ENCODE data around the gene CBLC. TPM values are rescaled to one million over a fixed set of nuclear protein-coding genes. Genes with fewer than 3 reads are reported as not detected.

The CBLC gene
- polyA plus RNA-seq, 1 of the 3 experiments (the other 2 are of a cell fraction): not detected

- POLR2A ChIA-PET: no interaction called here
Observed at GRCh38 chr19:44810234-44811121, 32.8 kb downstream of the CBLC start.

GRCh38 chr19:44811122-44811419 lies 33.4 kb downstream of the CBLC start:
- Histone ChIP-seq H3K9me2 (no peaks in the 10 kb centered on the region), H3K27ac (ENCODE audit: low read depth in 2 of 2, low read length in 1 of 2) (no peak overlapping the region), H3K79me2 (ENCODE audit: insufficient read depth) (no peaks in the 10 kb centered on the region), H2AFZ (ENCODE audit: low read depth) (no peak overlapping the region), H3K4me3 (ENCODE audit: low read depth in 2 of 2, low read length in 1 of 2) (no peak overlapping the region), H3K9me3 (no peaks in the 10 kb centered on the region), H3F3A (replicated peaks; ENCODE audit: insufficient read depth) (peaks cover 8% of the 10 kb centered on the region), H3K36me3 (replicated peaks in 1 of 2; ENCODE audit: control insufficient read depth in 1 of 2, insufficient read depth in 2 of 2, low read length in 1 of 2) (no peaks in the 10 kb centered on the region), H3K4me2 (no peak overlapping the region), H3K4me1 (ENCODE audit: control insufficient read depth in 1 of 2, insufficient read depth in 2 of 2, low read depth in 1 of 2, low read length in 1 of 2) (peaks cover 8 to 13% of the 10 kb centered on the region in 2 experiments; a peak in 2 of 4 replicates), H3K9ac (no peak overlapping the region), H4K20me1 (ENCODE audit: insufficient read depth) (no peaks in the 10 kb centered on the region), H3K27me3 (ENCODE audit: insufficient read depth) (peaks cover 11% of the 10 kb centered on the region; the same call in 1 of the 2 replicates)
- WGBS (ENCODE audit: low lambda C conversion rate): 92% methylated on average over 7 of the region's 7 CpGs
- TF ChIP-seq MEF2A (IDR thresholded peaks at IDR 0.05; ENCODE audit: borderline replicate concordance, low read depth) (no peak), CHD2 (IDR thresholded peaks at IDR 0.05; ENCODE audit: low read length, partially characterized antibody) (no peak), JUND (IDR thresholded peaks at IDR 0.05) (no peak)
- DNase-seq: no peak
- ChIA-PET CTCF (interaction anchor here (4.2 to 9.3 kb wide), 2 partner anchors 27 to 88 kb away, joined by 32 to 70 read pairs; no protein-coding TSS in a partner anchor), POLR2A (no interaction called here)

More at GRCh38 chr19:44810234-44811121, 32.8 kb downstream of the CBLC start:
- Histone ChIP-seq H2AFZ (ENCODE audit: low read depth) (no peak overlapping the region), H3K9me3 (no peaks in the 10 kb centered on the region), H3K4me3 (ENCODE audit: low read depth in 2 of 2, low read length in 1 of 2) (no peak overlapping the region), H3K27me3 (ENCODE audit: insufficient read depth) (peaks cover 17% of the 10 kb centered on the region; the same call in 1 of the 2 replicates), H3K4me1 (ENCODE audit: control insufficient read depth in 1 of 2, insufficient read depth in 2 of 2, low read depth in 1 of 2, low read length in 1 of 2) (peaks cover 8 to 13% of the 10 kb centered on the region in 2 experiments; a peak in 2 of 4 replicates), H3K79me2 (ENCODE audit: insufficient read depth) (no peaks in the 10 kb centered on the region), H3F3A (replicated peaks; ENCODE audit: insufficient read depth) (peaks cover 8% of the 10 kb centered on the region), H3K36me3 (replicated peaks in 1 of 2; ENCODE audit: control insufficient read depth in 1 of 2, insufficient read depth in 2 of 2, low read length in 1 of 2) (no peaks in the 10 kb centered on the region), H3K27ac (ENCODE audit: low read depth in 2 of 2, low read length in 1 of 2) (no peak overlapping the region), H3K9me2 (no peaks in the 10 kb centered on the region), H3K9ac (no peak overlapping the region), H3K4me2 (no peak overlapping the region), H4K20me1 (ENCODE audit: insufficient read depth) (no peaks in the 10 kb centered on the region)
- TF ChIP-seq JUND (IDR thresholded peaks at IDR 0.05) (no peak), FOSL2 (IDR thresholded peaks at IDR 0.05; ENCODE audit: borderline replicate concordance, low read depth) (no peak), YY1 (IDR thresholded peaks at IDR 0.05; ENCODE audit: low read depth) (no peak), CTCF (IDR thresholded peaks at IDR 0.05) (no peak), POLR2AphosphoS5 (IDR thresholded peaks at IDR 0.05; ENCODE audit: low read depth, low read length) (no peak)
- no peak for DNase-seq
- CTCF ChIA-PET: interaction anchor here (0.8 to 9.3 kb wide), 6 partner anchors 27 to 122 kb away, joined by 3 to 70 read pairs (median 8); no protein-coding TSS in a partner anchor
- 92% methylated on average over 12 of the region's 13 CpGs for WGBS (ENCODE audit: low lambda C conversion rate)

- Histone ChIP-seq H3K9me3 (no peaks in the 10 kb centered on the region), H3K27ac (ENCODE audit: low read depth in 2 of 2, low read length in 1 of 2) (no peak overlapping the region), H3K36me3 (replicated peaks in 1 of 2; ENCODE audit: control insufficient read depth in 1 of 2, insufficient read depth in 2 of 2, low read length in 1 of 2) (no peaks in the 10 kb centered on the region), H3F3A (replicated peaks; ENCODE audit: insufficient read depth) (peaks cover 8% of the 10 kb centered on the region), H3K4me2 (no peak overlapping the region), H3K9ac (no peak overlapping the region), H3K4me1 (ENCODE audit: control insufficient read depth in 1 of 2, insufficient read depth in 2 of 2, low read depth in 1 of 2, low read length in 1 of 2) (peaks cover 8 to 13% of the 10 kb centered on the region in 2 experiments; a peak in 2 of 4 replicates), H3K9me2 (no peaks in the 10 kb centered on the region), H4K20me1 (ENCODE audit: insufficient read depth) (no peaks in the 10 kb centered on the region), H3K4me3 (ENCODE audit: low read depth in 2 of 2, low read length in 1 of 2) (no peak overlapping the region), H3K79me2 (ENCODE audit: insufficient read depth) (no peaks in the 10 kb centered on the region), H2AFZ (ENCODE audit: low read depth) (no peak overlapping the region), H3K27me3 (ENCODE audit: insufficient read depth) (no peaks in the 10 kb centered on the region)
- 81% methylated on average over 11 of the region's 28 CpGs for WGBS (ENCODE audit: low lambda C conversion rate)
- POLR2A ChIA-PET: no interaction called here
- DNase-seq: no peak
- CTCF ChIA-PET: interaction anchor here (0.8 to 1.5 kb wide), 2 partner anchors 28 to 88 kb away, joined by 3 to 6 read pairs; no protein-coding TSS in a partner anchor
- no peak for TF ChIP-seq SIN3A (IDR thresholded peaks at IDR 0.05; ENCODE audit: borderline replicate concordance, low read depth, low read length)
- TF ChIP-seq MEF2A (IDR thresholded peaks at IDR 0.05; ENCODE audit: borderline replicate concordance, low read depth): no peak
- TF ChIP-seq FOSL2 (IDR thresholded peaks at IDR 0.05; ENCODE audit: borderline replicate concordance, low read depth): no peak
- TF ChIP-seq EZH2phosphoT487 (IDR thresholded peaks at IDR 0.05; ENCODE audit: borderline replicate concordance, low read depth): no peak
- TF ChIP-seq EP300 (IDR thresholded peaks at IDR 0.05; ENCODE audit: borderline replicate concordance in 1 of 2, low read depth in 1 of 2, low read length in 1 of 2): no peak
- TF ChIP-seq JUND (IDR thresholded peaks at IDR 0.05): no peak
- TF ChIP-seq FOXM1 (IDR thresholded peaks at IDR 0.05; ENCODE audit: low read depth): no peak
- TF ChIP-seq NFIC (IDR thresholded peaks at IDR 0.05; ENCODE audit: borderline replicate concordance): no peak
- no peak for TF ChIP-seq YY1 (IDR thresholded peaks at IDR 0.05; ENCODE audit: low read depth)
- no peak for TF ChIP-seq FOXJ3 (CRISPR knock-in tag; IDR thresholded peaks at IDR 0.05)
Observed at GRCh38 chr19:44812142-44812718, 34.5 kb downstream of the CBLC start.

Measured in SK-N-SH (cell line).